Transverse colon (tissue), 4 donors: ENCODE measurements around the gene F10. TPM values are rescaled to one million over a fixed set of nuclear protein-coding genes. Genes with fewer than 3 reads are reported as not detected.

ENCODE experiments used
- DNase-seq: peaks from one replicate; pipeline ENCODE4 v3.0.0-alpha.2; 2019
- H3K27ac ChIP-seq, 4 donors: fragments of 200-600 bp; sonication (generic); 2 replicates each; pipeline ENCODE4 v1.5.1; 2016 to 2018; ENCODE audit warnings: inconsistent platforms in 4 of 4
- H3K27me3 ChIP-seq: fragments of 200-600 bp; sonication (generic); 2 replicates; pipeline ENCODE4 v1.5.1; 2017; ENCODE audit warnings: inconsistent platforms
- H3K36me3 ChIP-seq, 4 donors: fragments of 200-600 bp; sonication (generic); 2 replicates each; pipeline ENCODE4 v1.5.1; 2017 to 2019; ENCODE audit warnings: inconsistent platforms in 4 of 4
- H3K4me1 ChIP-seq, 4 donors: fragments of 200-600 bp; sonication (generic); 2 replicates each; pipeline ENCODE4 v1.5.1; 2017 to 2020; ENCODE audit warnings: inconsistent platforms in 4 of 4
- H3K4me3 ChIP-seq, 4 donors: fragments of 200-600 bp; sonication (generic); 1 replicate in 1 of 4; 2 replicates in 3 of 4; pipeline versions ENCODE4 v1.5.1 to v1.6.1; 2017 to 2019; ENCODE audit warnings: inconsistent platforms in 4 of 4
- H3K9me3 ChIP-seq, 2 donors: fragments of 200-600 bp; sonication (generic); 2 replicates each; pipeline ENCODE4 v1.5.1; 2017 to 2019; ENCODE audit warnings: inconsistent platforms in 2 of 2
- EP300 ChIP-seq: sonication (generic); formaldehyde crosslinking; IDR thresholded peaks from one replicate; pipeline ENCODE4 v1.6.1; 2017; ENCODE audit warnings: antibody characterized with exemption, low read depth
- POLR2A ChIP-seq: fragments of 450-650 bp; IDR thresholded peaks from one replicate; pipeline ENCODE4 v1.6.1; 2016; ENCODE audit warnings: antibody characterized with exemption, mild to moderate bottlenecking, moderate library complexity
- POLR2AphosphoS5 ChIP-seq, 3 donors: sonication (generic); formaldehyde crosslinking; IDR thresholded peaks; one replicate each; pipeline ENCODE4 v1.6.1; 2016; ENCODE audit warnings: antibody characterized with exemption in 3 of 3
- WGBS, 2 donors: methylation state at CpG; one replicate each; pipeline ENCODE4 v1.1.5; 2018; ENCODE audit warnings: low coverage in 1 of 2; 5-methylcytosine and 5-hydroxymethylcytosine counted together
- in situ Hi-C, 4 donors: fragments of 200-750 bp; cut with MboI; loops; one replicate each; pipeline versions ENCODE4 v1.15.0 to v1.15.1; 2017; ENCODE audit warnings: low sequenced_read_pairs in 3 of 4, low pct_ligation_motif_present in 1 of 4, low pct_unique_long_range_greater_than_20kb in 1 of 4
- intact Hi-C: fragments of 100-400 bp; cut with DNase I; formaldehyde crosslinking; loops from one replicate; pipeline ENCODE4 v1.15.1; 2023; ENCODE audit warnings: low total_unique reads
- total RNA-seq, 4 donors: library from RNA; depleted of rRNA; stranded (reverse); fragments of >200 nt; gene quantifications; one replicate each; pipeline ENCODE4 v1.1.0, GENCODE V29; 2016
- TF ChIP-seq, protein P1 (sequence below), 5 experiments: fragments of 200-600 bp in 3 of 5; fragments of 450-650 bp in 2 of 5; sonication (generic) in 3 of 5; IDR thresholded peaks; 1 replicate in 2 of 5; 2 replicates in 3 of 5; pipeline ENCODE4 v1.5.1; 2016 to 2017; ENCODE audit warnings: antibody characterized with exemption in 5 of 5, inconsistent platforms in 3 of 5, mild to moderate bottlenecking in 2 of 5, moderate library complexity in 1 of 5

The F10 gene
- total RNA-seq, 4 donors from 2014 or later = 0.60 to 4.6 (median 3.4) TPM

DNA sequence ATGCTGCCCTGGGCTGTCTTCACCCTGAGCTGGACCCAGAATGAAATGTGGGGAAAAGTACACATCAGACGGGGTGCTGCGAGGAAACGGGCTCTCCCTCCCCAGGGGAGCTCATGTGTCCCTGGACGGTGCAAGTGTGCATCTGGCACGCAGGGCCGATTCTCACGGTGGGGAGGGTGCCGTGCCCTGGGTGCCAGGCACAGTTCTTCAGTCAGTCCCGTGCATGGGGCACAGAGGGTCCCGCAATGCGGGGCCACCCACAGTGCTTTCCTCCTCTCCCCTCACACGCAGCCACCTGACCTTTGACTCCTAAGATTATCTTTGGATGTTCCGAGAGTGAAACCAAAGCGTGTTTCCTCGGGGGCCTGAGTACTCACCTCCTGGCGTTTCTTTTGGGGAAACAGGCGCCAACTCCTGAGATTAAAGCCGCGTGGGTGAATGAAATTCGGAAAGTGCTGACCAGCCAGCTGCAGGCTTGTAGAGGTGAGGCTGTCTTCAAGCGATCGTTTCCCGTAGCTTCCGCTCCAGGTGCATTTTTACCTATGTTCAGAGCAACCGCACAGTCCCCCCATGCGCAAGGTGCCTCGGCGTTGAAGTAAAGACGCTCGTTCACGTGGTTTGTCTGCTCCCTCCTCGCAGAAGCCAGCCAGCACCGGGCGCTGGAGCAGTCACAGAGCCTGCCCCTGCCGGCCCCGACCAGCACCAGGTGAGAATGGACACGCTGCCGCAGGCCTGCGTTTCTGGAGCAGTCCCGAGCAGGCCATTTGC lies 34.5 kb upstream of the F10 start:
- in situ Hi-C loops = no loop called here
- Histone ChIP-seq H3K36me3 (no peaks in the 10 kb centered on the region), H3K4me1 (no peaks in the 10 kb centered on the region), H3K9me3 (no peaks in the 10 kb centered on the region), H3K27me3 (no peaks in the 10 kb centered on the region), H3K27ac (no peak overlapping the region), H3K4me3 (no peak overlapping the region)
- TF ChIP-seq EP300 (no peak), POLR2AphosphoS5 (IDR thresholded peaks at IDR 0.05) (no peak), POLR2A (no peak)
- TF ChIP-seq, protein P1, sequence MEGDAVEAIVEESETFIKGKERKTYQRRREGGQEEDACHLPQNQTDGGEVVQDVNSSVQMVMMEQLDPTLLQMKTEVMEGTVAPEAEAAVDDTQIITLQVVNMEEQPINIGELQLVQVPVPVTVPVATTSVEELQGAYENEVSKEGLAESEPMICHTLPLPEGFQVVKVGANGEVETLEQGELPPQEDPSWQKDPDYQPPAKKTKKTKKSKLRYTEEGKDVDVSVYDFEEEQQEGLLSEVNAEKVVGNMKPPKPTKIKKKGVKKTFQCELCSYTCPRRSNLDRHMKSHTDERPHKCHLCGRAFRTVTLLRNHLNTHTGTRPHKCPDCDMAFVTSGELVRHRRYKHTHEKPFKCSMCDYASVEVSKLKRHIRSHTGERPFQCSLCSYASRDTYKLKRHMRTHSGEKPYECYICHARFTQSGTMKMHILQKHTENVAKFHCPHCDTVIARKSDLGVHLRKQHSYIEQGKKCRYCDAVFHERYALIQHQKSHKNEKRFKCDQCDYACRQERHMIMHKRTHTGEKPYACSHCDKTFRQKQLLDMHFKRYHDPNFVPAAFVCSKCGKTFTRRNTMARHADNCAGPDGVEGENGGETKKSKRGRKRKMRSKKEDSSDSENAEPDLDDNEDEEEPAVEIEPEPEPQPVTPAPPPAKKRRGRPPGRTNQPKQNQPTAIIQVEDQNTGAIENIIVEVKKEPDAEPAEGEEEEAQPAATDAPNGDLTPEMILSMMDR (IDR thresholded peaks at IDR 0.05) = no peak
- intact Hi-C loops = no loop called here
- 91 to 95% methylated on average over 4 to 40 of the region's 40 CpGs for WGBS, 2 donors
- DNase-seq = no peak

DNA sequence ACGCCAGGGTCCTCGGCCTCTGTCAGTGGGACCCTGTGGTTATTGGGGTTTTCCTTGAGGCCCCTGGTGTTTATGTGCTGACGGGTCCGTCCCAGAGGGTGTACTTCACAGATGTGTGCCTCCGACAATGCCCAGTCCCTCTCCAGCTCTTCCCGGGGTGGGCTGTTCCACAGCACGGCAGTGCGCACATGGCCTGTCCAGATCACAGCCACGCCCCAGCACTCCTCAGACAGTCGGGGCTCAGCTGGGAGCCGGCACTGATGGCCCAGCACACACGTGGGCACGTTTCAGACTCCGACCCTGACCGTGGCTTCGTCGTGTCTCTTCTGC lies 33.9 kb upstream of the F10 start:
- in situ Hi-C loops (no loop called here), intact Hi-C loops (no loop called here)
- 61 to 84% methylated on average over 7 to 17 of the region's 17 CpGs for WGBS, 2 donors
- Histone ChIP-seq H3K4me3 (no peak overlapping the region), H3K27me3 (no peaks in the 10 kb centered on the region), H3K4me1 (no peaks in the 10 kb centered on the region), H3K36me3 (no peaks in the 10 kb centered on the region), H3K9me3 (no peaks in the 10 kb centered on the region), H3K27ac (no peak overlapping the region)
- TF ChIP-seq, protein P1 (IDR thresholded peaks at IDR 0.05) = no peak
- TF ChIP-seq EP300 (no peak), POLR2A (no peak), POLR2AphosphoS5 (IDR thresholded peaks at IDR 0.05) (no peak)
- no peak for DNase-seq

GRCh38 chr13:113089693-113090414 lies 32.7 kb upstream of the F10 start:
- no peak for DNase-seq
- no peak overlapping the region for H3K27ac ChIP-seq
- in situ Hi-C loops (no loop called here), intact Hi-C loops (no loop called here)
- WGBS, 2 donors = 86 to 88% methylated on average over 3 to 36 of the region's 36 CpGs
- H3K36me3 ChIP-seq = no peaks in the 10 kb centered on the region
- no peaks in the 10 kb centered on the region for H3K27me3 ChIP-seq
- no peak overlapping the region for H3K4me3 ChIP-seq
- H3K4me1 ChIP-seq = no peaks in the 10 kb centered on the region
- TF ChIP-seq, protein P1 (IDR thresholded peaks at IDR 0.05) = no peak
- TF ChIP-seq POLR2AphosphoS5 (IDR thresholded peaks at IDR 0.05) = no peak
- no peak for TF ChIP-seq POLR2A
- TF ChIP-seq EP300 = no peak
- no peaks in the 10 kb centered on the region for H3K9me3 ChIP-seq

GRCh38 chr13:113090415-113090770 lies 32.2 kb upstream of the F10 start:
- no peak for DNase-seq

More at GRCh38 chr13:113090415-113090770, 32.2 kb upstream of the F10 start:
- in situ Hi-C loops = no loop called here
- no peaks in the 10 kb centered on the region for H3K9me3 ChIP-seq
- H3K27me3 ChIP-seq = no peaks in the 10 kb centered on the region
- H3K4me1 ChIP-seq = no peaks in the 10 kb centered on the region
- H3K27ac ChIP-seq = no peak overlapping the region
- intact Hi-C loops = no loop called here
- TF ChIP-seq EP300 (no peak), POLR2AphosphoS5 (IDR thresholded peaks at IDR 0.05) (no peak), POLR2A (no peak)
- TF ChIP-seq, protein P1 (IDR thresholded peaks at IDR 0.05) = no peak
- H3K36me3 ChIP-seq = no peaks in the 10 kb centered on the region
- no peak overlapping the region for H3K4me3 ChIP-seq
- WGBS, 2 donors = 89% methylated on average over 13 of the region's 13 CpGs; no CpG with 5 or more reads in 1 of the 2 donors
